Measurements from ENCODE around the gene SNAPC2.
"Not testable (repeated sequence)": the region's sequence is repeated elsewhere in the genome, so short reads cannot be mapped to it uniquely, and the experiment has no call there.

Gene SNAPC2

GRCh38 chr19:7941895-7942596 lies 21.9 kb downstream of the SNAPC2 start:
- DNase-seq = no peak

GRCh38 chr19:7942981-7943443 lies 22.9 kb downstream of the SNAPC2 start:
- DNase-seq = no peak

GRCh38 chr19:7943444-7944176 lies 23.5 kb downstream of the SNAPC2 start, which contains the start of gene TIMM44:
TSS of gene TIMM44 (minus strand) at chr19:7943666. CDS start at chr19:7943651, 15 bp downstream.
- peak; percentile 99 for DNase-seq

- peak; percentile 81 for DNase-seq
Measured at GRCh38 chr19:7944177-7944761, 24.1 kb downstream of the SNAPC2 start.

- DNase-seq = no peak
Measured at GRCh38 chr19:7947939-7948338, 27.8 kb downstream of the SNAPC2 start.

- no peak for DNase-seq
Measured at GRCh38 chr19:7953060-7953459, 32.9 kb downstream of the SNAPC2 start.

GRCh38 chr19:7953576-7953975 lies 33.4 kb downstream of the SNAPC2 start:
- DNase-seq = no peak

- no peak for DNase-seq
Measured at GRCh38 chr19:7955696-7956095, 35.6 kb downstream of the SNAPC2 start.

GRCh38 chr19:7959211-7959610 lies 39.1 kb downstream of the SNAPC2 start:
- DNase-seq = no peak

GRCh38 chr19:7961082-7961481 lies 40.9 kb downstream of the SNAPC2 start:
- DNase-seq = not testable (repeated sequence)

GRCh38 chr19:7961920-7962626 lies 41.9 kb downstream of the SNAPC2 start:
- no peak for DNase-seq

GRCh38 chr19:7962644-7963268 lies 42.6 kb downstream of the SNAPC2 start:
- DNase-seq = no peak

GRCh38 chr19:7963566-7963965 lies 43.4 kb downstream of the SNAPC2 start:
- DNase-seq = no peak

GRCh38 chr19:7965259-7965841 lies 45.2 kb downstream of the SNAPC2 start:
- DNase-seq = no peak

- no peak for DNase-seq
Measured at GRCh38 chr19:7965921-7966665, 46.0 kb downstream of the SNAPC2 start.

- no peak for DNase-seq
Measured at GRCh38 chr19:7968008-7968795, 48.1 kb downstream of the SNAPC2 start.

- DNase-seq = no peak
Measured at GRCh38 chr19:7968796-7969554, 48.8 kb downstream of the SNAPC2 start.

- no peak for DNase-seq
Measured at GRCh38 chr19:7969555-7969939, 49.4 kb downstream of the SNAPC2 start.

GRCh38 chr19:7970716-7971448 lies 50.7 kb downstream of the SNAPC2 start:
- peak; percentile 5 for DNase-seq
